HG02588 (cell line): ENCODE measurements around the gene LMX1A.

Experiments used
- ATAC-seq: cut with Tn5 transposase; IDR thresholded peaks from one replicate; pipeline ENCODE4 v1.9.1; 2021; ENCODE audit warnings: mild to moderate bottlenecking, moderate library complexity; ENCODE audit not compliant: unreplicated experiment

Gene LMX1A

GRCh38 chr1:165276314-165276713 lies 80.2 kb downstream of the LMX1A start:
- ATAC-seq: no peak

- ATAC-seq: no peak
Observed at GRCh38 chr1:165265196-165265838, 91.2 kb downstream of the LMX1A start.

GRCh38 chr1:165259706-165260428 lies 96.6 kb downstream of the LMX1A start:
- ATAC-seq: no peak

- ATAC-seq: no peak
Observed at GRCh38 chr1:165259236-165259635, 97.3 kb downstream of the LMX1A start.

GRCh38 chr1:165257969-165258459 lies 98.5 kb downstream of the LMX1A start:
- no peak for ATAC-seq

- ATAC-seq: no peak
Observed at GRCh38 chr1:165254896-165255625, 101.5 kb downstream of the LMX1A start.

GRCh38 chr1:165254376-165254775 lies 102.1 kb downstream of the LMX1A start:
- ATAC-seq: no peak

- ATAC-seq: no peak
Observed at GRCh38 chr1:165253818-165254254, 102.7 kb downstream of the LMX1A start.

GRCh38 chr1:165248969-165249571 lies 107.4 kb downstream of the LMX1A start:
- ATAC-seq: no peak

GRCh38 chr1:165241952-165242351 lies 114.6 kb downstream of the LMX1A start:
- ATAC-seq: no peak

- ATAC-seq: no peak
Observed at GRCh38 chr1:165241321-165241720, 115.2 kb downstream of the LMX1A start.

- no peak for ATAC-seq
Observed at GRCh38 chr1:165240492-165240891, 116.0 kb downstream of the LMX1A start.

GRCh38 chr1:165239873-165240272 lies 116.6 kb downstream of the LMX1A start:
- no peak for ATAC-seq

GRCh38 chr1:165235777-165236291 lies 120.7 kb downstream of the LMX1A start:
- ATAC-seq: no peak

- no peak for ATAC-seq
Observed at GRCh38 chr1:165235155-165235776, 121.2 kb downstream of the LMX1A start.

- no peak for ATAC-seq
Observed at GRCh38 chr1:165234149-165234548, 122.4 kb downstream of the LMX1A start.

GRCh38 chr1:165228676-165229075 lies 127.8 kb downstream of the LMX1A start:
- ATAC-seq: no peak

- ATAC-seq: no peak
Observed at GRCh38 chr1:165228111-165228655, 128.3 kb downstream of the LMX1A start.

GRCh38 chr1:165226326-165226725 lies 130.2 kb downstream of the LMX1A start:
- ATAC-seq: no peak

GRCh38 chr1:165225650-165226049 lies 130.9 kb downstream of the LMX1A start:
- no peak for ATAC-seq
